Peyer's patch (tissue), 4 donors: Measurements from ENCODE around the gene BTBD16. TPM values are rescaled to one million over a fixed set of nuclear protein-coding genes. Genes with fewer than 3 reads are reported as not detected.

Source experiments
- DNase-seq, 3 donors: peaks; one replicate each; pipeline ENCODE4 v3.0.0-alpha.2; 2017 to 2019
- H3K27ac ChIP-seq, 4 donors: fragments of 200-600 bp; sonication (generic); one replicate each; pipeline ENCODE4 v1.5.1; 2016 to 2019
- H3K27me3 ChIP-seq, 2 donors: fragments of 200-600 bp; sonication (generic); one replicate each; pipeline ENCODE4 v1.5.1; 2019
- H3K36me3 ChIP-seq, 3 donors: fragments of 200-600 bp; sonication (generic); one replicate each; pipeline ENCODE4 v1.5.1; 2016 to 2019
- H3K4me1 ChIP-seq, 4 donors: fragments of 200-600 bp; sonication (generic); one replicate each; pipeline ENCODE4 v1.5.1; 2016 to 2019
- H3K4me3 ChIP-seq, 4 donors: fragments of 200-600 bp; sonication (generic); 1 replicate in 3 of 4; 2 replicates in 1 of 4; pipeline ENCODE4 v1.5.1; 2016 to 2019; ENCODE audit warnings: mild to moderate bottlenecking in 1 of 4
- H3K9me3 ChIP-seq, 4 donors: fragments of 200-600 bp; sonication (generic); one replicate each; pipeline ENCODE4 v1.5.1; 2016 to 2019; ENCODE audit warnings: mild to moderate bottlenecking in 1 of 4
- CTCF ChIP-seq, 6 experiments: fragments of 450-650 bp in 4 of 6; fragments of 200-600 bp in 2 of 6; sonication (generic) in 1 of 6; IDR thresholded peaks; one replicate each; pipeline ENCODE4 v1.5.1; 2017 to 2019; ENCODE audit warnings: antibody characterized with exemption in 6 of 6, mild to moderate bottlenecking in 3 of 6, moderate library complexity in 1 of 6
- POLR2A ChIP-seq, 2 donors: fragments of 450-650 bp; IDR thresholded peaks; one replicate each; pipeline ENCODE4 v1.5.1; 2017; ENCODE audit warnings: antibody characterized with exemption in 2 of 2, mild to moderate bottlenecking in 2 of 2, moderate library complexity in 2 of 2
- small RNA-seq, 2 donors: library from RNA; depleted of rRNA; stranded (forward); fragments of <200 nt; gene quantifications; one replicate each; pipeline ENCODE3, GENCODE V24; 2016
- total RNA-seq, 4 donors: library from RNA; depleted of rRNA; stranded (reverse); fragments of >200 nt; gene quantifications; one replicate each; pipeline ENCODE4 v1.1.0, GENCODE V29; 2016

The BTBD16 gene
- total RNA-seq, 4 donors from 2014 or later: not detected

GRCh38 chr10:122379537-122379936 is 108.4 kb downstream of the BTBD16 start:
- no peak overlapping the region for H3K27ac ChIP-seq
- H3K4me3 ChIP-seq: no peak overlapping the region
- peaks cover 0 to 11% (median 0%) of the 10 kb centered on the region in 4 donors for H3K4me1 ChIP-seq
- DNase-seq: no peak
- H3K27me3 ChIP-seq: no peaks in the 10 kb centered on the region
- no peaks in the 10 kb centered on the region for H3K9me3 ChIP-seq
- no peaks in the 10 kb centered on the region for H3K36me3 ChIP-seq
- TF ChIP-seq CTCF (IDR thresholded peaks at IDR 0.05): no peak

- Histone ChIP-seq H3K4me3 (no peak overlapping the region), H3K36me3 (no peaks in the 10 kb centered on the region), H3K27me3 (no peaks in the 10 kb centered on the region), H3K27ac (no peak overlapping the region), H3K9me3 (no peaks in the 10 kb centered on the region), H3K4me1 (peaks cover 0 to 12% (median 0%) of the 10 kb centered on the region in 4 donors)
- TF ChIP-seq CTCF (IDR thresholded peaks at IDR 0.05) (no peak), POLR2A (IDR thresholded peaks at IDR 0.05) (no peak)
- no peak for DNase-seq
These were observed 109.6 kb downstream of the BTBD16 start for GRCh38 chr10:122380703-122381102.

GRCh38 chr10:122381680-122382079 is 110.6 kb downstream of the BTBD16 start:
- no peaks in the 10 kb centered on the region for H3K36me3 ChIP-seq
- no peak for DNase-seq
- H3K27ac ChIP-seq: no peak overlapping the region
- no peak overlapping the region for H3K4me3 ChIP-seq
- TF ChIP-seq CTCF (IDR thresholded peaks at IDR 0.05) (no peak), POLR2A (IDR thresholded peaks at IDR 0.05) (no peak)
- H3K4me1 ChIP-seq: peaks cover 0 to 17% (median 0%) of the 10 kb centered on the region in 4 donors
- H3K27me3 ChIP-seq: no peaks in the 10 kb centered on the region
- H3K9me3 ChIP-seq: no peaks in the 10 kb centered on the region

GRCh38 chr10:122386514-122386913 is 115.4 kb downstream of the BTBD16 start:
- peaks cover 0 to 10% (median 0%) of the 10 kb centered on the region in 4 donors for H3K4me1 ChIP-seq
- TF ChIP-seq CTCF (IDR thresholded peaks at IDR 0.05): no peak
- TF ChIP-seq POLR2A (IDR thresholded peaks at IDR 0.05): no peak
- H3K36me3 ChIP-seq: no peaks in the 10 kb centered on the region
- H3K4me3 ChIP-seq: no peak overlapping the region
- no peaks in the 10 kb centered on the region for H3K9me3 ChIP-seq
- no peak overlapping the region for H3K27ac ChIP-seq
- DNase-seq: no peak
- no peaks in the 10 kb centered on the region for H3K27me3 ChIP-seq

- H3K9me3 ChIP-seq: no peaks in the 10 kb centered on the region
- H3K4me3 ChIP-seq: no peak overlapping the region
- no peak overlapping the region for H3K27ac ChIP-seq
- TF ChIP-seq CTCF (IDR thresholded peaks at IDR 0.05) (no peak), POLR2A (IDR thresholded peaks at IDR 0.05) (no peak)
- no peak for DNase-seq
- H3K36me3 ChIP-seq: no peaks in the 10 kb centered on the region
- peaks cover 0 to 10% (median 0%) of the 10 kb centered on the region in 4 donors for H3K4me1 ChIP-seq
- H3K27me3 ChIP-seq: no peaks in the 10 kb centered on the region
These were observed 116.5 kb downstream of the BTBD16 start for GRCh38 chr10:122387572-122387971.

Small RNA genes within 50 kb of the gene (small RNA-seq; reads per million reads assigned to genes)
- gene RNU6-728P: 0 reads per million in 2 donors

Other genes with a start within 250 kb of the BTBD16 start
- gene PLEKHA1, start 103.4 kb downstream of the BTBD16 start, total RNA-seq: 10 to 100 TPM; 15.7 to 62.0 (median 43.9) TPM
- gene ARMS2, start 183.4 kb downstream of the BTBD16 start, total RNA-seq: not detected
- gene HTRA1, start 190.3 kb downstream of the BTBD16 start, total RNA-seq: 10 to 100 TPM; 12.3 to 26.1 (median 17.3) TPM